Inferior parietal cortex (tissue), 1 donor: ENCODE data around the gene ARHGAP25.

Experiments used
- DNase-seq: peaks from one replicate; pipeline ENCODE4 v3.0.0-alpha.2; 2016; ENCODE audit errors: extremely low spot score

The ARHGAP25 gene

GRCh38 chr2:68829749-68830148 is 95.1 kb downstream of the ARHGAP25 start:
- DNase-seq = no peak

GRCh38 chr2:68831686-68832232 is 97.1 kb downstream of the ARHGAP25 start:
- DNase-seq = no peak

GRCh38 chr2:68832233-68832869 is 97.7 kb downstream of the ARHGAP25 start:
- DNase-seq = no peak

DNA sequence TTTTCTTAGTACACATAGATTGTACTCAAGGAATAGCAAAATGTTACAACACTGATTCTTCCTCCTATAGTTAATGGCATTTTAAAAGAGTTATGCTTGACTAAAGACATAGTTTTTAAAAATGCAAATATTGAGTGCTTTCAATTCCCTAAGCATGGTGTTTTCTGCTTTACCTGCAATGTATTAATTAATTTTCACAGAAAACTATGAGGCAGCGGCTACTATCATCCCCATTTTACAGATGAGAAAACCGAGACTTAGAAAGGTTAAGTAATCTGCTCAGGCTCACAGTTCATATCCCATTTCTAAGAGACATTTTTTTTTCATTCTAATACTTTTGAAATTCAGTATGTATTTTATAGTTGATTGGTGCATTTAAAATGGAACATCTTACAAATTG is 98.6 kb downstream of the ARHGAP25 start:
- no peak for DNase-seq

DNA sequence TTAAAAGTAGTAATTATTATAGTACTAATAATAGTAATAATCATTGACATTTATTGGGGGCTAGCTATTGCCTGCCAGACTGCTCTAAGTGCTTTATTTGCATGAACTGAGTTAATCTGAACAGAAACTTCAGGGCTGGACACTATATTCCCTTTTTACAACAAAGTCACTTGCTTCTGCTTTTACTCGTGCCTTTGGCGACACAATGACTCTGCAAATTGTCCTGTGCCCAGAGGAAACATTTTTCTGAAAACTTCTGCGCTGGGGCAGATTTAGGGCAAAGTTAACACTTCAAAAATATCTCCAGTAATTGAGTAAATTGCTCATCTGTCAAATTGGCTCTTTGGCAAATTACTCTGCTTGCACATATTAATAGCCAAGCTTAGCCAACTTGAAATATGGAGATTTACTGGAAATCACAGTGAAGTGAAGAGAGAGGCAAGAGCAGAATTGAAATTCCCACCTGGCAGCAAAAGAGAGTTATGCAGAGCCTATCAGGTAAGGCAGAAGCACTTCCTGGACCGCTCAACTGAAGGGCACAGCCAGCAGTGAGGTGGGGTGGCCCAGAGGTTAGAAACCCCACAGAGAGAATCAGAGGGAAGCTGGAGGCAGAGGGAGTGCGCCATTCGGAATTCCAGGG is 100.2 kb downstream of the ARHGAP25 start:
- no peak for DNase-seq

DNA sequence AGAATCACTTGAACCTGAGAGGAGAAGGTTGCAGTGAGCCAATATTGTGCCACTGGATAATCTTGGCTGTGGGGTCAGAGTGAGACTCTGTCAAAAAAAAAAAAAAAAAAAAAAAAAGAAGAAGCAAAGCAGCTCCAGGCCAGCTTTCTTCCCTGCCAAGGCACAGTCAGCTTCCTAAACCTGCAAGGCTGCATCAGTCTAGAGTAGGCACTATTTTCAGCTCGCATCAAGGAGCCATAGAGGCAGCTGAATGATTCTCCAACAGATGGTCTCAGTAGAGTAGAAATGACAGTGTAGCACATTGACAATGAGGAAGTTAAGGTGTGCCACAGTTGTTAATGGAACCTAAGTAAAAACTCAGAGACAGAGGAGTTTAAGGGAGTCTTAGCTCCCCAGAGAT is 101.0 kb downstream of the ARHGAP25 start:
- no peak for DNase-seq

DNA sequence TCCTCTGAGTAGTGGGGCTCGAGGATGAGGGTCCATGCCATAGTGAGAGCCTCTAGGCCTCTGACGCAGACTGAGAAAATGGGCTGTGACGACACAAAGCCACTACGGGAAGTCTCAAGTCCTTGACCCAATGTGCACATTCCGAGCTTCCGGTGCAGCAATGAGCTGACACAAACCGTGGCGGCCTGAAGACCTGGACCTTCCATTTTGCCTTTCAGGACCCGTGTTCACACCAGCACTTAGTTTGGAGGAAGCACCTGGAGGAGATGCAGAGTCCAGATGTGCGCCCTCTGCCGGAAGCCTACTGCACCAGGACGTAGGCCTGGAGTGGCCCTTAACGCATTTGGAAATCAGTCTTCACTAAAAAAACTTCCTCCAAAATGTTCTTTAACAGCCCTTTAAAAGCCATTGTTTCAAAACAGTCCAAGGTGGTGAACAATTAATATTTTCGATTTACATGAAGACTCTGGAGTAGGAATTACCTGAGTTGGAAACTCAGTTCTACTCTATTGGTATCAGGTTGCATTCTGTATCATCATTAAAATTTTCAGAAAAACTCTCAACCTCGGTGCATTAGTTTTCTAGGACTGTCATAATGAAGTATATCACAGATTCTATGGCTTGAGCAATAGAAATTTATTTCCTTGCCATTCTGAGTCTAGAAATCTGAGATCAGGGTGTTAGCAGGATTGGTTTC is 102.7 kb downstream of the ARHGAP25 start:
- no peak for DNase-seq

- DNase-seq = no peak
These were observed 103.3 kb downstream of the ARHGAP25 start for GRCh38 chr2:68837861-68838341.

DNA sequence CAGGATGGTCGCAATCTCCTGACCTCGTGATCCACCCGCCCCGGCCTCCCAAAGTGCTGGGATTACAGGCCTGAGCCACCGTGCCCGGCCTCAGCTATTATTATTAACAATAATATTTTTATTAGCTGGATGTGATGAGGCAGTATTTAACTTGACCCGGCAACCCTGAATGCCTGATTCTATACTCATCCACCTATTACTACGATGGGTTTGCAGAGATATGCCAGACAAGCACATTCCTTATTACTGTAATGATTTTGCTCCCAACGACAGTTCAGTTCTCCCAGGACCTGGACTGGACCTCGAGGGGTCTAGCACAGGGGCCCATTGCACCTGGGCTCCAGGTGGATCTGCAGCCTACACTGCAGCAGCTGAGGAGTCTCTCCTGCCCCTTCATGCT is 104.0 kb downstream of the ARHGAP25 start:
- no peak for DNase-seq

DNA sequence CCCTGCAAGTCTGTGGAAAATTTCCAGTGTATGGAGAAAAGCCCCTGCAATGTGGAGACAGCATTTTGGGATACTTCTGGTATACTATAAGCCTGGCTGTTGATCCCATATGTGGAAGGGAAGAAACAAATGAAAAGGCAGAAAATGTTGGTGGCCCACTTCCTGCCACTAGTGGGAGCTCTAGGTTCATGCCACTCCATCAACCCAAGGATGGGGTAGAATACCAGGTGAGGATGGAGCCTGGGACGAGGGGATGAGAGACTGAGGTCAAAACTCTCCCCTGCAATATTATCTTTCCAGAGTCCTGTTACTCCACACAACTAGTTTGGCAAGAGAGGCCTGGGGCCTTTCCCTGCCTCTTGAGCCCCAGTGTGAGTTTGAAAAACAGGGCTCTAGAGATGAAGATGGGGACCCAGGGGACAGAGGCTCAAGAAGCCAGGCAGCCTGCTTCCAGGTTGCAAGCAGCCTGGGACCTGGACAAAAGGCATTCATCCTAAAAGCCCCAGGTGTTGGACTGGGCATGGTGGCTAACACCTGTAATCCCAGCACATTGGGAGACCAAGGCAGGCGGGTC is 104.7 kb downstream of the ARHGAP25 start:
- no peak for DNase-seq

- DNase-seq = no peak
These were observed 110.4 kb downstream of the ARHGAP25 start for GRCh38 chr2:68845043-68845442.

GRCh38 chr2:68846091-68846490 is 111.5 kb downstream of the ARHGAP25 start:
- DNase-seq = no peak

DNA sequence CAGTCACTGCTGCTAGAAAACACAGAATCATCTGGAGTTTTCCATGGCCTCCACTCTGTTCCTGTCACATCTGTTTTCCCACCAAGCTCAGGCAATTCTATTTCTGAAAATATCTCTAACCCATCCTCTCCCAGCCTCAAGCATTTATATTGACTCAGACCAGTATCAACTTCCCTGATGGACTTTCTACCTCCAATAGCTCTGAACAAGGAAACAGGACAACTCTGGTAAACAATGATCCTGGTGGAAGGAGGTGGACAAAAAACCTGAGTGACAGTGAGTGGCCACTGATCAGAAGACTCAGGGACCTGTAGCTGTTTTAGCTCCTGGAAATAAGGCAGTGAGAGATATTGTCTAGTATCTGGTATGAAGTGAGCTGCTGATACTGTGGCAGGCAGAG is 113.1 kb downstream of the ARHGAP25 start:
- DNase-seq = no peak

- peak; percentile 14 for DNase-seq
These were observed 115.0 kb downstream of the ARHGAP25 start for GRCh38 chr2:68849579-68850030.

- no peak for DNase-seq
These were observed 115.9 kb downstream of the ARHGAP25 start for GRCh38 chr2:68850524-68850923.

DNA sequence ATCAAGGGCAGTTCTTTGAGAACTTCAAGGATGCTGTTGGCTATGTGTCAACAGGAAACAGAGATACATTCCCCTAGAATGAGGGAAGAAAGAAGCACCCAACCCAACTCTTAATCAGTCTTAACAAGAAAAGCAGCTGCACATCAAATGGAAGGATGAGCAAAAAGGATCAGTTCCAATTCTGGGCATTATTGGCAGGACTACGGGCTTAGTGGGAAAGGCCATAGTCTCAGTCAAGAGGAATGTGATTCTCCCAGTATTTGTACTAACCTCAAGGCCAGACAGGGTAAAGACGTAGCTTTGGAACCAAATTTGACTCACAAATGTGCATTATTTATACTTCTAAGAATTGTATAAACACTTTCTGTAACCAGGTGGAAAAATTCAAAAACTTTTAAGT is 118.4 kb downstream of the ARHGAP25 start:
- no peak for DNase-seq

DNA sequence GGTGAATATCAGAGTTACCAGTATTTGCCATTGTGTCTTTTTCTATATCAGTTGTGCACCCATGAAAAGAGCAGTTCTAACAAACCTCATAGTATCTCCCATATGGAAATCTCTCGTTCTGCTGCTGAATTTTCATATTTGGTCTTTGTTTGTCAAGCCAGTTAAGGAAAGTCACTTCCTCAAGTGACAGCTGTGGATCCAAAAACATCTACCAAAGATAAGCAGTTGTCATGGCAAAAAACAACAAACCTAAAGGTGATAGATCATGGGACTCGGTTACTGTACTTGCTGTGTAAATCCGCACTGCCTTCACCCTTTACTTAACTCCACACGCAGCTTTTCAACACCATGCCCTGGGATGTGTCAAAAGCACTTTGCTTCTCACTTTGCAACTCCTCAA is 119.3 kb downstream of the ARHGAP25 start:
- no peak for DNase-seq

- no peak for DNase-seq
These were observed 119.9 kb downstream of the ARHGAP25 start for GRCh38 chr2:68854476-68854875.

DNA sequence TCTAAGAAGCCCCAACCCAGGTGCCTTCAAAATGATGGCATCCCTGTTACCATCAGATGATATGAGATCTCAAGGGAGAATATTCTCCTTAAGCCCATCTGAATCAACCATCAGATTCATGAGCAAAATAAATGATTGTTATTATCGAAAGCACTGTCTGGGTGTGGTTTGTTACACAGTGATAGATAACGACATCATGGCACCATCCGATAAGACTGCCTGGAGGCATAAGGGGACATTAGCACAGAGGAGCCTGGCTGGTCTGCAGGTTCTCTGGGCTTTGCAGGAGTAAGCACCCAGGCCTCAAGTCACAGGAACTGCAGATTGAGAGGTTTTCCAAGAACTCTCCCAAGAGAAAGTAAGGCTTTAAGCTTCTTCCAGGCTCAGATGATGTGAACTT is 120.9 kb downstream of the ARHGAP25 start:
- no peak for DNase-seq

DNA sequence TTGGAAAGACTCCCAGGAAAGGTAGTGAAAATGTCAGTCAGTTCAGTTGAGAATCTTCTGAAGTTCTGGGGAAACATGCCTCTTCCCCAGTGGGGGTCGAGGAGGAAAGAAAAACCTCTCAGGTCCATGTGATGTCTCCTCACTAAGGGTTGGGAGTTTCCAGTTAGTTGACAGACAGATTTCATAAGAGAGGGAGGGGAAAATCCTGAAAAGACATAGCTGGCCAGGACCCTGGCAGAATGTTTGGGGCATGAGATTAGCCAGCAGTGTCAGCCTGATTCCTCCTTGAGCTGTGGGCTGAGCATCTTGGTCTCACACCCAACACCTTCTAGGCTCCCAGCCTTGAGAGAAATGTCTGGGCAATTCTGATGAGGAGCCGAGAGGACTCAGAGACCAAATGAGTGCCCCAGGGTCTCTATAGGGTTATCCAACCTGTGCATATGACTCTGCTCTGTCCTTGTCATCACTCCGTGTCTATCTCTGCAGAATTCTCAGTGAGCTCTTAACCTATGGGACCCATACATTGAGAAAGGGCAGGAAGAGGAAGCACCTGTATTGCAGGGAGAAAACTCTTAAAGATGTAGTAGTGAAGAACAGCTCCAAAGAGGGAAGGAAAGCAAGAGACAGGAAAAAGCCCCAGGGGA is 122.7 kb downstream of the ARHGAP25 start:
- no peak for DNase-seq

- no peak for DNase-seq
These were observed 123.3 kb downstream of the ARHGAP25 start for GRCh38 chr2:68857855-68858456.
